Heart left ventricle (tissue), 13 donors: ENCODE measurements around the gene CGB1.

Experiments used
- CTCF ChIP-seq, 12 donors: fragments of 200-600 bp; sonication (generic) in 4 of 12; IDR thresholded peaks; one replicate each; pipeline versions ENCODE4 v1.5.0 to v1.8.0; 2018 to 2022; ENCODE audit warnings: antibody characterized with exemption in 12 of 12, mild to moderate bottlenecking in 5 of 12
- POLR2A ChIP-seq, 2 donors: fragments of 450-650 bp; IDR thresholded peaks; one replicate each; pipeline ENCODE4 v1.6.1; 2017; ENCODE audit warnings: antibody characterized with exemption in 2 of 2, mild to moderate bottlenecking in 2 of 2, moderate library complexity in 2 of 2
- donor health status: ischemic (EF 13 %, LVEDD 7.1; RV severe dilation, severe dysfunction).
- donor health status: DM: no; HTN: yes; CAD: no.
- donor health status: DM: no; HTN: no; CAD: no.
- donor health status: ischemic (EF 25% LVEDD 6.9; RV normal size, moderate dysfunction).
- donor health status: ischemic (EF 25% LVEDD 5.7; RV mildly dilated, moderate dysfunction).
- donor health status: ischemic (EF 35%, LVEDD 5.7; RV mildly dilated, moderate dysfunction).
- donor health status: nonischemic (EF 11% LVEDD 7.7; RV severe dilation, severe dysfunction).
- donor health status: DM: yes; HTN: yes; CAD: no.
- donor health status: PGD.
- donor health status: ischemic (EF 29% LVEDD 5.4; RV normal size, mild dysfunction).
- donor health status: nonischemic (EF 23%, LVEDD 6.1; RV moderate dilation, normal function).

GRCh38 chr19:48989701-48990291 lies 46.9 kb downstream of the CGB1 start:
- no peak for TF ChIP-seq CTCF (IDR thresholded peaks at IDR 0.05)
- peak in 1 of 2 donors; percentile 22 for TF ChIP-seq POLR2A (IDR thresholded peaks at IDR 0.05)
